Suprapubic skin (tissue), 3 donors: ENCODE data around the gene CR1L.
"Not testable (repeated sequence)": the region's sequence is repeated elsewhere in the genome, so short reads cannot be mapped to it uniquely, and the experiment has no call there.

Source experiments
- CTCF ChIP-seq, 2 donors: fragments of 200-600 bp in 1 of 2; fragments of 450-650 bp in 1 of 2; sonication (generic) in 1 of 2; IDR thresholded peaks; one replicate each; pipeline ENCODE4 v1.5.1; 2016 to 2019; ENCODE audit warnings: antibody characterized with exemption in 2 of 2, mild to moderate bottlenecking in 1 of 2, moderate library complexity in 1 of 2
- POLR2A ChIP-seq, 2 donors: fragments of 450-650 bp; IDR thresholded peaks; one replicate each; pipeline ENCODE4 v1.6.1; 2017; ENCODE audit warnings: antibody characterized with exemption in 2 of 2, mild to moderate bottlenecking in 2 of 2, moderate library complexity in 2 of 2

- TF ChIP-seq CTCF, POLR2A (IDR thresholded peaks at IDR 0.05): not testable (repeated sequence)
These were observed 35.9 kb downstream of the CR1L start for GRCh38 chr1:207680590-207681388.
